Hematopoietic multipotent progenitor cell (in vitro differentiated cells): ENCODE results near the gene MBD5. TPM values are rescaled to one million over a fixed set of nuclear protein-coding genes. Genes with fewer than 3 reads are reported as not detected.

Experiments used
- small RNA-seq: library from RNA; depleted of rRNA; stranded (forward); fragments of <200 nt; gene quantifications from one replicate; pipeline ENCODE3, GENCODE V24; 2012
- total RNA-seq: library from RNA; depleted of rRNA; stranded (reverse); fragments of >200 nt; gene quantifications from one replicate; pipeline ENCODE4 v1.2.3, GENCODE V29; 2012

The MBD5 gene
- total RNA-seq, 1 donor: 18.6 TPM

Small RNAs within 50 kb of the gene (small RNA-seq; reads per million reads assigned to genes)
- not detected for gene RF00554

Other genes starting within 250 kb of the MBD5 start
- 1.9 TPM for gene ACVR2A, start 176.1 kb upstream of the MBD5 start, total RNA-seq
- gene ORC4, start 354 bp upstream of the MBD5 start, total RNA-seq: 20.2 TPM